HepG2 (cell line): ENCODE measurements around the gene GMEB2. TPM values are rescaled to one million over a fixed set of nuclear protein-coding genes. Genes with fewer than 3 reads are reported as not detected.

Experiments
- ATAC-seq: fragments of 200-7000 bp; cut with Tn5 transposase; 3 replicates; pipeline ENCODE4 v1.9.1; 2020; ENCODE audit warnings: mild to moderate bottlenecking, moderate library complexity
- Bru-seq: library from RNA; stranded (reverse); fragments of 400-500 nt; gene quantifications from one replicate; lab custom pipeline; 2021; lab: Mats Ljungman, UMichigan
- BruChase-seq, 2 experiments: library from RNA; stranded (reverse); fragments of 400-500 nt; gene quantifications; one replicate each; lab custom pipeline; 2021; lab: Mats Ljungman, UMichigan
- BruUV-seq: library from RNA; stranded (reverse); fragments of 400-500 nt; replicated peaks from 2 replicates; lab custom pipeline; 2021; lab: Mats Ljungman, UMichigan
- CTCF ChIA-PET: fragments of 300-600 bp; formaldehyde crosslinking; extraction: SDS; loops from one replicate; lab custom pipeline; 2021; ENCODE audit warnings: low total read pairs, inconsistent platforms, low intra/inter-chr PET ratio; lab: Yijun Ruan, JAX
- POLR2A ChIA-PET: fragments of 350-600 bp; sonication (Branson Sonifier 250); formaldehyde crosslinking; loops from one replicate; lab custom pipeline; 2020; ENCODE audit warnings: antibody characterized with exemption, inconsistent platforms; lab: Yijun Ruan, JAX
- DNase-seq: peaks from one replicate; pipeline ENCODE4 v3.0.0-alpha.2; 2015; ENCODE audit warnings: low spot score
- FAIRE-seq: peaks from 3 replicates; lab custom pipeline; 2011; peaks lifted over from hg19 to GRCh38; lab: Jason Lieb, UNC
- H2AFZ ChIP-seq: one replicate; pipeline ENCODE4 v1.6.1; 2011; ENCODE audit warnings: low read length, inconsistent platforms
- H3K27ac ChIP-seq: fragments of 300-600 bp; 3 replicates; pipeline ENCODE4 v1.8.0; 2011; ENCODE audit warnings: mixed run types, mild to moderate bottlenecking, mixed read lengths, low read length, inconsistent platforms; ENCODE audit not compliant: insufficient read depth; ENCODE audit errors: extremely low read length
- H3K27me3 ChIP-seq, 2 experiments: fragments of 200-600 bp in 1 of 2; 2 replicates in 1 of 2; 3 replicates in 1 of 2; pipeline versions ENCODE4 v1.6.0 to v1.8.0; 2011; ENCODE audit warnings: low read length in 2 of 2, mild to moderate bottlenecking in 2 of 2, moderate library complexity in 2 of 2, inconsistent platforms in 1 of 2; ENCODE audit not compliant: insufficient read depth in 2 of 2, control insufficient read depth in 1 of 2
- H3K36me3 ChIP-seq, 2 experiments: fragments of 200-600 bp in 1 of 2; replicated peaks in 1 of 2; 2 replicates in 1 of 2; 3 replicates in 1 of 2; pipeline versions ENCODE4 v1.5.1 to v1.8.0; 2011; ENCODE audit warnings: low read length in 2 of 2, inconsistent platforms in 1 of 2; ENCODE audit not compliant: insufficient read depth in 2 of 2, control insufficient read depth in 1 of 2
- H3K4me1 ChIP-seq: 2 replicates; pipeline ENCODE4 v1.5.1; 2012; ENCODE audit warnings: low read length, inconsistent platforms; ENCODE audit not compliant: insufficient read depth
- H3K4me2 ChIP-seq: 2 replicates; pipeline ENCODE4 v1.6.0; 2011; ENCODE audit warnings: low read depth, low read length, inconsistent platforms
- H3K4me3 ChIP-seq, 3 experiments: fragments of 200-600 bp in 1 of 3; sonication (generic), shearing (Covaris generic) in 1 of 3; replicated peaks in 1 of 3; 2 replicates each; pipeline ENCODE4 v1.5.1; 2011 to 2016; ENCODE audit warnings: low read length in 3 of 3, inconsistent platforms in 2 of 3, low read depth in 2 of 3, mild to moderate bottlenecking in 2 of 3, control low read depth in 1 of 3, mixed read lengths in 1 of 3; ENCODE audit not compliant: insufficient read depth in 1 of 3
- H3K79me2 ChIP-seq: one replicate; pipeline ENCODE4 v1.6.1; 2011; ENCODE audit warnings: low read length, inconsistent platforms; ENCODE audit not compliant: insufficient read depth
- H3K9ac ChIP-seq: 2 replicates; pipeline ENCODE4 v1.6.0; 2011; ENCODE audit warnings: mild to moderate bottlenecking, low read depth, low read length, inconsistent platforms; ENCODE audit not compliant: insufficient read depth
- H3K9me3 ChIP-seq: 2 replicates; pipeline ENCODE4 v1.5.1; 2012; ENCODE audit warnings: mild to moderate bottlenecking, low read length
- H4K20me1 ChIP-seq: 2 replicates; pipeline ENCODE4 v1.6.0; 2011; ENCODE audit warnings: inconsistent platforms, mild to moderate bottlenecking, low read length, moderate library complexity; ENCODE audit not compliant: insufficient read depth
- MLLT10 ChIP-seq: sonication (generic); formaldehyde crosslinking; IDR thresholded peaks from 2 replicates; pipeline ENCODE4 v1.4.0; 2020; ENCODE audit warnings: missing genetic modification reagents
- NCOA2 ChIP-seq: sonication (generic); formaldehyde crosslinking; IDR thresholded peaks from 2 replicates; pipeline ENCODE4 v1.8.0; 2022; ENCODE audit warnings: inconsistent platforms
- NR2C2 ChIP-seq: sonication (generic); formaldehyde crosslinking; IDR thresholded peaks from 2 replicates; pipeline ENCODE4 v1.4.0; 2020; ENCODE audit warnings: missing genetic modification reagents, mild to moderate bottlenecking, moderate library complexity, borderline replicate concordance
- SUZ12 ChIP-seq: fragments of 150-350 bp; IDR thresholded peaks from 2 replicates; pipeline ENCODE4 v1.6.1; 2014; ENCODE audit warnings: low read depth, low read length
- ZBTB20 ChIP-seq: sonication (generic); formaldehyde crosslinking; IDR thresholded peaks from 2 replicates; pipeline ENCODE4 v1.8.1; 2023; ENCODE audit warnings: missing genetic modification reagents, low read depth, mild to moderate bottlenecking, borderline replicate concordance
- ZFAT ChIP-seq: sonication (generic); formaldehyde crosslinking; conservative IDR thresholded peaks from 2 replicates; pipeline ENCODE4 v1.8.1; 2023; ENCODE audit warnings: missing genetic modification reagents, inconsistent platforms
- ZNF34 ChIP-seq: sonication (generic); formaldehyde crosslinking; IDR thresholded peaks from 2 replicates; pipeline ENCODE4 v1.4.0; 2020; ENCODE audit warnings: mild to moderate bottlenecking, missing genetic modification reagents, borderline replicate concordance
- ZNF75D ChIP-seq: sonication (generic); formaldehyde crosslinking; IDR thresholded peaks from 2 replicates; pipeline ENCODE4 v1.8.1; 2023; ENCODE audit warnings: missing genetic modification reagents, mild to moderate bottlenecking, borderline replicate concordance
- WGBS: methylation state at CpG from one replicate; pipeline ENCODE4 v1.1.6; 2017; ENCODE audit warnings: low lambda C conversion rate; 5-methylcytosine and 5-hydroxymethylcytosine counted together
- in situ Hi-C: cut with HindIII; loops from 2 replicates; pipeline ENCODE4 v1.10.0; 2017; ENCODE audit warnings: low pct_unique_long_range_greater_than_20kb; ENCODE audit not compliant: extremely low pct_ligation_motif_present
- intact Hi-C: fragments of 100-400 bp; cut with micrococcal nuclease; formaldehyde crosslinking; loops from one replicate; pipeline ENCODE4 v1.10.0; 2022; ENCODE audit not compliant: unreplicated experiment
- long read RNA-seq, 2 experiments: library from RNA in 1 of 2; library from polyadenylated mRNA in 1 of 2; stranded (forward) in 1 of 2; unstranded in 1 of 2; transcript quantifications; one replicate each; pipeline ENCODE4 v2.0.0, GENCODE V29; 2019 to 2022
- polyA minus RNA-seq, 3 experiments: library from RNA; depleted of rRNA, polyadenylated mRNA; stranded (reverse); fragments of >200 nt; gene quantifications; 2 replicates each; pipeline ENCODE4 v1.2.3, GENCODE V29; 2011; ENCODE audit warnings: low replicate concordance in 1 of 3
- polyA plus RNA-seq, 8 experiments: library from polyadenylated mRNA; depleted of rRNA in 3 of 8; stranded (reverse) in 7 of 8; unstranded in 1 of 8; fragments of >200 nt; fragmentation: Illumina TruSeq in 4 of 8; extraction: Trizol in 4 of 8; gene quantifications; 2 replicates each; pipeline versions ENCODE4 v1.2.1 to v1.2.3, GENCODE V29; 2011 to 2016; ENCODE audit warnings: low read depth in 4 of 8, missing spikeins in 1 of 8, mixed read lengths in 1 of 8; ENCODE audit not compliant: insufficient read depth in 1 of 8
- total RNA-seq, 5 experiments: library from RNA; depleted of rRNA; stranded (reverse); fragments of >200 nt; fragmentation: Illumina TruSeq; extraction: Trizol; gene quantifications; 2 replicates each; pipeline ENCODE4 v1.2.3, GENCODE V29; 2016; ENCODE audit warnings: low read depth in 1 of 5
- TF ChIP-seq, protein P1 (sequence below): sonication (generic); formaldehyde crosslinking; IDR thresholded peaks from 2 replicates; pipeline ENCODE4 v1.4.0; 2020; ENCODE audit warnings: missing genetic modification reagents
- TF ChIP-seq, protein P2 (sequence below): sonication (generic); formaldehyde crosslinking; conservative IDR thresholded peaks from 2 replicates; pipeline ENCODE4 v1.4.0; 2020; ENCODE audit warnings: missing genetic modification reagents

Gene GMEB2, protein sequence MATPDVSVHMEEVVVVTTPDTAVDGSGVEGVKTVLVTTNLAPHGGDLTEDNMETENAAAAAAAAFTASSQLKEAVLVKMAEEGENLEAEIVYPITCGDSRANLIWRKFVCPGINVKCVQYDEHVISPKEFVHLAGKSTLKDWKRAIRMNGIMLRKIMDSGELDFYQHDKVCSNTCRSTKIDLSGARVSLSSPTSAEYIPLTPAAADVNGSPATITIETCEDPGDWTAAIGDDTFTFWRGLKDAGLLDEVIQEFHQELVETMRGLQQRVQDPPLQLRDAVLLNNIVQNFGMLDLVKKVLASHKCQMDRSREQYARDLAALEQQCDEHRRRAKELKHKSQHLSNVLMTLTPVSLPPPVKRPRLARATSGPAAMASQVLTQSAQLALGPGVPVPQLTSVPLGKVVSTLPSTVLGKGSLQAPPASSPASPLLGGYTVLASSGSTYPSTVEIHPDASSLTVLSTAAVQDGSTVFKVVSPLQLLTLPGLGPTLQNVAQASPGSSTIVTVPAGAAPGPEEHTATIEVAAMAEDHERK
- total RNA-seq (2016; rRNA removed; fragmentation: Illumina TruSeq; extraction: Trizol): 11.6 and 12.4 TPM in 2 replicates
- 2.2 and 2.3 TPM in 2 replicates for total RNA-seq (2016; cell fraction: cytosol; rRNA removed; fragmentation: Illumina TruSeq; extraction: Trizol; ENCODE audit: low read depth)
- total RNA-seq (2016; cell fraction: insoluble cytoplasmic fraction; rRNA removed; fragmentation: Illumina TruSeq; extraction: Trizol): 9.6 and 12.4 TPM in 2 replicates
- total RNA-seq (2016; cell fraction: membrane; rRNA removed; fragmentation: Illumina TruSeq; extraction: Trizol): 6.9 and 7.8 TPM in 2 replicates
- total RNA-seq (2016; cell fraction: nucleus; rRNA removed; fragmentation: Illumina TruSeq; extraction: Trizol): 7.8 and 10.3 TPM in 2 replicates
- 10.6 and 11.5 TPM in 2 replicates for polyA plus RNA-seq (2011; rRNA removed)
- 8.5 and 9.9 TPM in 2 replicates for polyA plus RNA-seq (2011; cell fraction: cytosol; rRNA removed)
- polyA plus RNA-seq (2011; cell fraction: nucleus; rRNA removed): 20.2 and 24.4 TPM in 2 replicates
- 6.9 and 8.7 TPM in 2 replicates for polyA plus RNA-seq (2012)
- 1.5 TPM in 2 replicates for polyA plus RNA-seq (2016; cell fraction: cytosol; fragmentation: Illumina TruSeq; extraction: Trizol; ENCODE audit: low read depth)
- polyA plus RNA-seq (2016; cell fraction: insoluble cytoplasmic fraction; fragmentation: Illumina TruSeq; extraction: Trizol; ENCODE audit: low read depth): 9.6 and 12.8 TPM in 2 replicates
- 3.9 and 4.4 TPM in 2 replicates for polyA plus RNA-seq (2016; cell fraction: membrane; fragmentation: Illumina TruSeq; extraction: Trizol; ENCODE audit: low read depth)
- polyA plus RNA-seq (2016; cell fraction: nucleus; fragmentation: Illumina TruSeq; extraction: Trizol; ENCODE audit: insufficient read depth, low read depth): 17.0 TPM in 2 replicates
- polyA minus RNA-seq (2011; rRNA and poly(A)+ RNA removed; ENCODE audit: low replicate concordance): 9.4 and 15.1 TPM in 2 replicates
- 6.5 and 6.7 TPM in 2 replicates for polyA minus RNA-seq (2011; cell fraction: cytosol; rRNA and poly(A)+ RNA removed)
- polyA minus RNA-seq (2011; cell fraction: nucleus; rRNA and poly(A)+ RNA removed): 5.6 and 6.2 TPM in 2 replicates
- percentile 55 among the genes with signal in this experiment for Bru-seq, nascent RNA
- BruChase-seq, experiment 1, labeled RNA remaining after a 6-hour chase: percentile 69 among the genes with signal in this experiment
- BruChase-seq, experiment 2, labeled RNA remaining after a 2-hour chase: percentile 65 among the genes with signal in this experiment
- long read RNA-seq, experiment 1, partial matches to known transcripts: 1 of 9 reads
- long read RNA-seq, experiment 1, other reads (novel, unspliced or antisense): 8 of 9 reads
- long read RNA-seq, experiment 2, full-length matches to known transcripts: 17 of 61 reads
- long read RNA-seq, experiment 2, partial matches to known transcripts: 1 of 61 reads
- long read RNA-seq, experiment 2, other reads (novel, unspliced or antisense): 43 of 61 reads

DNA sequence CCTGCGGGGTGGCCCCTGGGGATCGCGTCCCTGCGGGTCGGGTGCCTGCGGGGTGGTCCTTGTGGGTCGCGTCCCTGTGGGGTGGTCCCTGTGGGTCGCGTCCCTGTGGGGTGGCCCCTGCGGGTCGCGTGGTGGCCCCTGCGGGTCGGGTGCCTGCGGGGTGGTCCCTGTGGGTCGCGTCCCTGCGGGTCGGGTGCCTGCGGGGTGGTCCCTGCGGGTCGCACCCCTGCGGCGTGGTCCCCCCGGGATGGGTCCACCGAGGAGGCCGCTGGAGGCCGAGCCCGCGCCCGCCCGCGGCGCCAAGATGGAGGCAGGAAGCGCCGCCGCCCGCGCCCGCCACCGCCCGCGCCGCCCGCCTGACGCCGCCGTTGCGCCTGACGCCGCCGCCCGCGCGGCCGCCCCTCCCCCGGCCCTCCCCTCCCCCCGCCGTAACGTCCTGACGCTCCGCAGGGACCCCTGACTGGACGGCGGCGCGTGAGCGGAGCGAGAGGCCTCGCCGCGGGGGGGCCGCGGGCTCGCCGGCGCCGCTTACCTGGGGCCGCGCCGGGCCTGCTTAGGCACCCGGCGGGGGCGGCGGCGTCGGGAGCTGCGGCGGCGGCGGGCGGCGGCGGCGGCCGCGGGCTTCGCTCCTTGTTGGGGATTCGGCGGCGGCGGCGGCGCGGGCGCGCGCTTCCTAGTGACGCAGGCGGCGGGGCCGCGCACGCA is at the start of gene GMEB2:
Gene GMEB2 (minus strand): TSS at position 678 of the 705 bp plus-strand sequence. CDS start 7,704 bp downstream, outside the sequence.
- DNase-seq (peak; percentile 69), ATAC-seq (peak; percentile 27), FAIRE-seq (no peak)
- Histone ChIP-seq H4K20me1 (no peaks in the 10 kb centered on the region), H3K4me1 (peaks cover 51% of the 10 kb centered on the region), H3K79me2 (peaks cover 34% of the 10 kb centered on the region), H3K27me3 (no peaks in the 10 kb centered on the region; a peak in 1 of 5 replicates), H3K36me3 (peaks cover 0 to 2% of the 10 kb centered on the region in 2 experiments; a peak in 1 of 5 replicates), H3K27ac (peak within 1 kb of the TSS; percentile 86), H3K4me3 (peak within 1 kb of the TSS; percentile 83 to 100 (median 98)), H3K4me2 (peak within 1 kb of the TSS; percentile 99), H2AFZ (no peak within 1 kb of the TSS), H3K9ac (peak within 1 kb of the TSS; percentile 94), H3K9me3 (no peaks in the 10 kb centered on the region)
- ChIA-PET POLR2A (interaction anchor here (0.6 to 4.6 kb wide), 32 partner anchors 8 to 1258 kb away, joined by 3 to 45 read pairs (median 4); partner anchors contain the start of genes ARFRP1, C20orf204, HELZ2 and PPDPF), CTCF (no interaction called here)
- intact Hi-C loops (loop anchor here (5.0 kb wide), 1 partner anchor 89 kb away; the partner anchor contains the start of gene PTK6), in situ Hi-C loops (no loop called here)
- BruUV-seq: no TSS peak
- WGBS: 1% methylated on average over 13 of the region's 114 CpGs
- TF ChIP-seq ZNF34 (no peak), MLLT10 (CRISPR knock-in tag) (no peak), SUZ12 (no peak), NR2C2 (CRISPR knock-in tag) (no peak), ZBTB20 (CRISPR knock-in tag) (no peak), ZNF75D (CRISPR knock-in tag) (no peak), NCOA2 (CRISPR knock-in tag) (no peak), ZFAT (no peak)
- TF ChIP-seq, protein P1, sequence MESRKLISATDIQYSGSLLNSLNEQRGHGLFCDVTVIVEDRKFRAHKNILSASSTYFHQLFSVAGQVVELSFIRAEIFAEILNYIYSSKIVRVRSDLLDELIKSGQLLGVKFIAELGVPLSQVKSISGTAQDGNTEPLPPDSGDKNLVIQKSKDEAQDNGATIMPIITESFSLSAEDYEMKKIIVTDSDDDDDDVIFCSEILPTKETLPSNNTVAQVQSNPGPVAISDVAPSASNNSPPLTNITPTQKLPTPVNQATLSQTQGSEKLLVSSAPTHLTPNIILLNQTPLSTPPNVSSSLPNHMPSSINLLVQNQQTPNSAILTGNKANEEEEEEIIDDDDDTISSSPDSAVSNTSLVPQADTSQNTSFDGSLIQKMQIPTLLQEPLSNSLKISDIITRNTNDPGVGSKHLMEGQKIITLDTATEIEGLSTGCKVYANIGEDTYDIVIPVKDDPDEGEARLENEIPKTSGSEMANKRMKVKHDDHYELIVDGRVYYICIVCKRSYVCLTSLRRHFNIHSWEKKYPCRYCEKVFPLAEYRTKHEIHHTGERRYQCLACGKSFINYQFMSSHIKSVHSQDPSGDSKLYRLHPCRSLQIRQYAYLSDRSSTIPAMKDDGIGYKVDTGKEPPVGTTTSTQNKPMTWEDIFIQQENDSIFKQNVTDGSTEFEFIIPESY (CRISPR knock-in tag): no peak
- TF ChIP-seq, protein P2, sequence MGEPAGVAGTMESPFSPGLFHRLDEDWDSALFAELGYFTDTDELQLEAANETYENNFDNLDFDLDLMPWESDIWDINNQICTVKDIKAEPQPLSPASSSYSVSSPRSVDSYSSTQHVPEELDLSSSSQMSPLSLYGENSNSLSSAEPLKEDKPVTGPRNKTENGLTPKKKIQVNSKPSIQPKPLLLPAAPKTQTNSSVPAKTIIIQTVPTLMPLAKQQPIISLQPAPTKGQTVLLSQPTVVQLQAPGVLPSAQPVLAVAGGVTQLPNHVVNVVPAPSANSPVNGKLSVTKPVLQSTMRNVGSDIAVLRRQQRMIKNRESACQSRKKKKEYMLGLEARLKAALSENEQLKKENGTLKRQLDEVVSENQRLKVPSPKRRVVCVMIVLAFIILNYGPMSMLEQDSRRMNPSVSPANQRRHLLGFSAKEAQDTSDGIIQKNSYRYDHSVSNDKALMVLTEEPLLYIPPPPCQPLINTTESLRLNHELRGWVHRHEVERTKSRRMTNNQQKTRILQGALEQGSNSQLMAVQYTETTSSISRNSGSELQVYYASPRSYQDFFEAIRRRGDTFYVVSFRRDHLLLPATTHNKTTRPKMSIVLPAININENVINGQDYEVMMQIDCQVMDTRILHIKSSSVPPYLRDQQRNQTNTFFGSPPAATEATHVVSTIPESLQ: no peak
